ENCODE data around the gene SLIT1.

The SLIT1 gene

GRCh38 chr10:97139651-97140048, 46.1 kb downstream of the SLIT1 start:
- no peak for DNase-seq (ENCODE audit: low read depth)

GRCh38 chr10:97138846-97139245, 46.9 kb downstream of the SLIT1 start:
- no peak for DNase-seq (ENCODE audit: low read depth)

- DNase-seq (ENCODE audit: low read depth) = no peak
These were observed 47.6 kb downstream of the SLIT1 start for GRCh38 chr10:97138174-97138573.

GRCh38 chr10:97136756-97137155, 49.0 kb downstream of the SLIT1 start:
- DNase-seq (ENCODE audit: low read depth) = no peak

GRCh38 chr10:97135464-97135863, 50.3 kb downstream of the SLIT1 start:
- DNase-seq (ENCODE audit: low read depth) = no peak

GRCh38 chr10:97134983-97135382, 50.8 kb downstream of the SLIT1 start:
- DNase-seq (ENCODE audit: low read depth) = no peak

- DNase-seq (ENCODE audit: low read depth) = no peak
These were observed 51.6 kb downstream of the SLIT1 start for GRCh38 chr10:97134110-97134509.

GRCh38 chr10:97132273-97132672, 53.5 kb downstream of the SLIT1 start:
- no peak for DNase-seq (ENCODE audit: low read depth)

GRCh38 chr10:97131666-97132065, 54.1 kb downstream of the SLIT1 start:
- no peak for DNase-seq (ENCODE audit: low read depth)

GRCh38 chr10:97131181-97131628, 54.6 kb downstream of the SLIT1 start:
- DNase-seq (ENCODE audit: low read depth) = no peak

GRCh38 chr10:97129666-97130065, 56.1 kb downstream of the SLIT1 start:
- no peak for DNase-seq (ENCODE audit: low read depth)

- no peak for DNase-seq (ENCODE audit: low read depth)
These were observed 57.1 kb downstream of the SLIT1 start for GRCh38 chr10:97128516-97129154.

- DNase-seq (ENCODE audit: low read depth) = no peak
These were observed 57.7 kb downstream of the SLIT1 start for GRCh38 chr10:97128039-97128492.

GRCh38 chr10:97127509-97127908, 58.2 kb downstream of the SLIT1 start:
- no peak for DNase-seq (ENCODE audit: low read depth)

GRCh38 chr10:97124211-97124610, 61.5 kb downstream of the SLIT1 start:
- no peak for DNase-seq (ENCODE audit: low read depth)

- DNase-seq (ENCODE audit: low read depth) = no peak
These were observed 62.0 kb downstream of the SLIT1 start for GRCh38 chr10:97123765-97124164.

GRCh38 chr10:97121041-97121440, 64.7 kb downstream of the SLIT1 start:
- DNase-seq (ENCODE audit: low read depth) = no peak

- DNase-seq (ENCODE audit: low read depth) = no peak
These were observed 65.4 kb downstream of the SLIT1 start for GRCh38 chr10:97120370-97120769.

- DNase-seq (ENCODE audit: low read depth) = no peak
These were observed 66.6 kb downstream of the SLIT1 start for GRCh38 chr10:97119058-97119745.

- no peak for DNase-seq (ENCODE audit: low read depth)
These were observed 68.4 kb downstream of the SLIT1 start for GRCh38 chr10:97117372-97117771.

- no peak for DNase-seq (ENCODE audit: low read depth)
These were observed 69.1 kb downstream of the SLIT1 start for GRCh38 chr10:97116462-97117162.

- no peak for DNase-seq (ENCODE audit: low read depth)
These were observed 69.9 kb downstream of the SLIT1 start for GRCh38 chr10:97115846-97116245.

- DNase-seq (ENCODE audit: low read depth) = no peak
These were observed 74.1 kb downstream of the SLIT1 start for GRCh38 chr10:97111615-97112014.
